DOHH2 (cell line): ENCODE data around the gene YIPF1.

Experiments
- H3F3A ChIP-seq: fragments of 200-600 bp; sonication (generic), shearing (Covaris generic); 2 replicates; pipeline ENCODE4 v1.6.0; 2016; ENCODE audit warnings: antibody characterized with exemption, mild to moderate bottlenecking; ENCODE audit not compliant: control insufficient read depth, insufficient read depth
- H3K27ac ChIP-seq: fragments of 200-600 bp; sonication (generic); 2 replicates; pipeline ENCODE4 v1.5.1; 2014; ENCODE audit warnings: low read depth, mild to moderate bottlenecking, low read length, moderate library complexity
- H3K27me3 ChIP-seq: fragments of 200-600 bp; sonication (generic); 2 replicates; pipeline ENCODE4 v1.6.1; 2014; ENCODE audit warnings: mild to moderate bottlenecking, low read length, mixed read lengths; ENCODE audit not compliant: control insufficient read depth
- H3K36me3 ChIP-seq: fragments of 200-600 bp; sonication (generic); 2 replicates; pipeline ENCODE4 v1.6.1; 2014; ENCODE audit warnings: mild to moderate bottlenecking, low read length, moderate library complexity, mixed read lengths; ENCODE audit not compliant: control insufficient read depth
- H3K4me1 ChIP-seq: fragments of 200-600 bp; sonication (generic); 2 replicates; pipeline ENCODE4 v1.6.1; 2014; ENCODE audit warnings: mild to moderate bottlenecking, low read length, mixed read lengths; ENCODE audit not compliant: control insufficient read depth
- H3K4me2 ChIP-seq: fragments of 200-600 bp; sonication (generic); 2 replicates; pipeline ENCODE4 v1.6.0; 2014; ENCODE audit warnings: mild to moderate bottlenecking, low read length, moderate library complexity
- H3K4me3 ChIP-seq: fragments of 200-600 bp; sonication (generic); 2 replicates; pipeline ENCODE4 v1.5.1; 2014; ENCODE audit warnings: mild to moderate bottlenecking, low read length, mixed read lengths
- H3K79me2 ChIP-seq: fragments of 200-600 bp; sonication (generic); 2 replicates; pipeline ENCODE4 v1.6.1; 2014; ENCODE audit warnings: mild to moderate bottlenecking, low read length, mixed read lengths; ENCODE audit not compliant: control insufficient read depth
- H3K9me2 ChIP-seq: fragments of 200-600 bp; sonication (generic); replicated peaks from 2 replicates; pipeline ENCODE4 v1.6.1; 2014; ENCODE audit warnings: mild to moderate bottlenecking, low read length, mixed read lengths; ENCODE audit not compliant: control insufficient read depth
- H3K9me3 ChIP-seq: fragments of 200-600 bp; sonication (generic); 2 replicates; pipeline ENCODE4 v1.6.1; 2014; ENCODE audit warnings: antibody characterized with exemption, low read length, mixed read lengths; ENCODE audit not compliant: control insufficient read depth, insufficient read depth
- H4K20me1 ChIP-seq: fragments of 200-600 bp; sonication (generic); 2 replicates; pipeline ENCODE4 v1.6.0; 2014; ENCODE audit warnings: low read depth, mild to moderate bottlenecking, antibody characterized with exemption, low read length, moderate library complexity; ENCODE audit not compliant: control insufficient read depth, insufficient read depth
- CTCF ChIP-seq: fragments of 200-600 bp; sonication (generic); IDR thresholded peaks from one replicate; pipeline ENCODE4 v1.5.1; 2014; ENCODE audit warnings: antibody characterized with exemption, mild to moderate bottlenecking, low read depth, low read length; ENCODE audit not compliant: poor library complexity, severe bottlenecking
- EZH2phosphoT487 ChIP-seq: fragments of 200-600 bp; sonication (generic); IDR thresholded peaks from 2 replicates; pipeline ENCODE4 v1.6.1; 2017; ENCODE audit warnings: borderline replicate concordance, mild to moderate bottlenecking, antibody characterized with exemption, low read length, moderate library complexity, mixed read lengths

The YIPF1 gene

GRCh38 chr1:53909946-53910345, 20.3 kb upstream of the YIPF1 start:
- Histone ChIP-seq H3K27me3 (no peaks in the 10 kb centered on the region), H3F3A (no peaks in the 10 kb centered on the region), H3K27ac (no peak overlapping the region), H3K4me3 (no peak overlapping the region), H3K79me2 (no peaks in the 10 kb centered on the region), H3K4me2 (no peak overlapping the region), H3K9me2 (no peaks in the 10 kb centered on the region), H3K36me3 (no peaks in the 10 kb centered on the region), H4K20me1 (no peaks in the 10 kb centered on the region), H3K9me3 (no peaks in the 10 kb centered on the region), H3K4me1 (no peaks in the 10 kb centered on the region)
- no peak for TF ChIP-seq EZH2phosphoT487
- no peak for TF ChIP-seq CTCF

GRCh38 chr1:53906121-53906520, 16.5 kb upstream of the YIPF1 start:
- H3K4me3 ChIP-seq = no peak overlapping the region
- H3K36me3 ChIP-seq = no peaks in the 10 kb centered on the region
- H3K4me2 ChIP-seq = no peak overlapping the region
- H3F3A ChIP-seq = no peaks in the 10 kb centered on the region
- no peaks in the 10 kb centered on the region for H3K27me3 ChIP-seq
- H3K9me2 ChIP-seq = no peaks in the 10 kb centered on the region
- H3K79me2 ChIP-seq = no peaks in the 10 kb centered on the region
- no peaks in the 10 kb centered on the region for H3K4me1 ChIP-seq
- H3K27ac ChIP-seq = no peak overlapping the region
- H4K20me1 ChIP-seq = no peaks in the 10 kb centered on the region
- no peak for TF ChIP-seq EZH2phosphoT487
- TF ChIP-seq CTCF = no peak
- no peaks in the 10 kb centered on the region for H3K9me3 ChIP-seq

GRCh38 chr1:53905509-53905908, 15.9 kb upstream of the YIPF1 start:
- no peaks in the 10 kb centered on the region for H3K79me2 ChIP-seq
- H3K4me2 ChIP-seq = no peak overlapping the region
- H3K9me3 ChIP-seq = no peaks in the 10 kb centered on the region
- TF ChIP-seq CTCF = no peak
- TF ChIP-seq EZH2phosphoT487 = no peak
- no peak overlapping the region for H3K27ac ChIP-seq
- H3K4me3 ChIP-seq = no peak overlapping the region
- no peaks in the 10 kb centered on the region for H4K20me1 ChIP-seq
- no peaks in the 10 kb centered on the region for H3K9me2 ChIP-seq
- H3K4me1 ChIP-seq = no peaks in the 10 kb centered on the region
- H3K27me3 ChIP-seq = no peaks in the 10 kb centered on the region
- H3F3A ChIP-seq = no peaks in the 10 kb centered on the region
- H3K36me3 ChIP-seq = no peaks in the 10 kb centered on the region
